ENCODE measurements around the gene RPL31. TPM values are rescaled to one million over a fixed set of nuclear protein-coding genes. Genes with fewer than 3 reads are reported as not detected.

RPL31 gene
- polyA plus RNA-seq, 1 of the 3 experiments (the other 2 are of a cell fraction), result 4,488 TPM

DNA sequence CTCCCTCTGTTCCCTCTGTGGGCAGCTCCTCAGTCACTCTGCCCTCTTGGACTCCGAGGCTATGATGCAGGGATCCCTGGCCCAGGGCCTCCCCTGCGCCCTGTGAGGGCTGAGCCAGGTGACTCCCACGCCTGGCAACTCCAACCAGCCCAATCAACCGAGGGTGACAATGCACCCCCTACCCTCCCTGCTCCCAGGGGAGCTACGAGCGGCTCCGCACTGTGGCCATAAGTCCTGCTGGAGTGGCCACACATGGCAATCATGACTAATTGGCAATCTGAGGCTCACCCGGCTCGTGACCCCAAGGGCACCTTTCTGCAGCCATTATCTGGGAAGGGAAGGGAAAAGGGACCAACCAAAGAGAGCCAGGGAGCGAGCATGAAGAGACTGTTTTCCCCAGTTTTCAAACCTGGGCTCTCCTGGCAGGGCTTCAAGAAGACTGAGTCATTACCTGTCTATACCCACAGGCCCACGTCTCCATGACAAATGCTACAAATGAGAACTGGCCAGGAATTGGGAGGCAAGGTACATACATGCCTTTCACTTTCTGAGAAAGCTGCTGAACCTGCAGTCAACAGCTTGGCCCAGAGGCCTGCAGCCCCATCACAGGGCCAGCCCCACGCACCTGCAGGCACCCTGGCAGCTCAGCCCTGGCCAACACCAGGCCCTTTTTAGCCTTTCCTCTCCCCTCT lies 45.1 kb downstream of the RPL31 start:
- H3K4me2 ChIP-seq, result no peak overlapping the region
- 84% methylated on average over 10 of the region's 12 CpGs for WGBS (ENCODE audit: low lambda C conversion rate)
- POLR2A ChIA-PET, result no interaction called here

DNA sequence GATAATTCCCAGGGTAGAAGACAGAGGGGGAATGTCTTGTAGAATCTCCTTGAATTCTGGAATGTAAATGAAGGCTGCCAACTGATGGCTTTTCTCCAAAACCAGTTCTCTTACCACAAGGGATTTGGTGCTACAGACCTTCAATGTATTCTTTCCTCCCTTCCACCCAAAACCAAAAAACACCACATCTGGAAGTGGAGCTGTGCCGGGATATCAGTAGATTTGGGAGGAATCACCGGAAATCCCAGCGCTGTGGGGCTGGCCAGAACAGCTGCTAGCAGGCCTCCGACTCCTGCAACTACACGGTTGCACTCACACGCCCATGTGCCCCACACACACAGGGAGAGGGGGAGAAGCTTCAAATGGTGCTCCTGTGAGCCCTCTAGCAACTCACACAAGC lies 45.7 kb downstream of the RPL31 start:
- no peak overlapping the region for H3K4me3 ChIP-seq (ENCODE audit: low read depth in 2 of 2, low read length in 1 of 2)
- H3K9me2 ChIP-seq, result no peaks in the 10 kb centered on the region
- H3K36me3 ChIP-seq (replicated peaks in 1 of 2; ENCODE audit: control insufficient read depth in 1 of 2, insufficient read depth in 2 of 2, low read length in 1 of 2), result no peaks in the 10 kb centered on the region
- H3K4me2 ChIP-seq, result no peak overlapping the region
- DNase-seq, result no peak
- H3F3A ChIP-seq (replicated peaks; ENCODE audit: insufficient read depth), result no peaks in the 10 kb centered on the region
- no peak overlapping the region for H2AFZ ChIP-seq (ENCODE audit: low read depth)
- no peaks in the 10 kb centered on the region for H4K20me1 ChIP-seq (ENCODE audit: insufficient read depth)
- WGBS (ENCODE audit: low lambda C conversion rate), result 94% methylated on average over 6 of the region's 6 CpGs
- H3K4me1 ChIP-seq (ENCODE audit: control insufficient read depth in 1 of 2, insufficient read depth in 2 of 2, low read depth in 1 of 2, low read length in 1 of 2), result peaks cover 0 to 7% of the 10 kb centered on the region in 2 experiments; a peak in 1 of 4 replicates
- CTCF ChIA-PET, result interaction anchor here (1.3 to 3.8 kb wide), 2 partner anchors 11 to 73 kb away, joined by 3 to 25 read pairs; no protein-coding TSS in a partner anchor
- TF ChIP-seq EP300 (IDR thresholded peaks at IDR 0.05; ENCODE audit: borderline replicate concordance in 1 of 2, low read depth in 1 of 2, low read length in 1 of 2) (no peak), FOXJ3 (CRISPR knock-in tag; IDR thresholded peaks at IDR 0.05) (no peak), POLR2AphosphoS5 (IDR thresholded peaks at IDR 0.05; ENCODE audit: low read depth, low read length) (no peak), MXI1 (IDR thresholded peaks at IDR 0.05; ENCODE audit: low read depth, low read length) (no peak), MEF2A (IDR thresholded peaks at IDR 0.05; ENCODE audit: borderline replicate concordance, low read depth) (no peak), NFIC (IDR thresholded peaks at IDR 0.05; ENCODE audit: borderline replicate concordance) (no peak), FOXM1 (IDR thresholded peaks at IDR 0.05; ENCODE audit: low read depth) (no peak), TAF1 (IDR thresholded peaks at IDR 0.05; ENCODE audit: borderline replicate concordance, low read depth, low read length) (no peak), NRF1 (IDR thresholded peaks at IDR 0.05; ENCODE audit: low read depth, low read length) (no peak), EZH2phosphoT487 (IDR thresholded peaks at IDR 0.05; ENCODE audit: borderline replicate concordance, low read depth) (no peak), SMC3 (IDR thresholded peaks at IDR 0.05; ENCODE audit: low read depth, low read length) (no peak), RAD21 (IDR thresholded peaks at IDR 0.05; ENCODE audit: low read length) (no peak), RXRA (IDR thresholded peaks at IDR 0.05; ENCODE audit: borderline replicate concordance, low read depth) (no peak), GABPA (IDR thresholded peaks at IDR 0.05; ENCODE audit: low read depth) (no peak)
- TF ChIP-seq, protein P1, sequence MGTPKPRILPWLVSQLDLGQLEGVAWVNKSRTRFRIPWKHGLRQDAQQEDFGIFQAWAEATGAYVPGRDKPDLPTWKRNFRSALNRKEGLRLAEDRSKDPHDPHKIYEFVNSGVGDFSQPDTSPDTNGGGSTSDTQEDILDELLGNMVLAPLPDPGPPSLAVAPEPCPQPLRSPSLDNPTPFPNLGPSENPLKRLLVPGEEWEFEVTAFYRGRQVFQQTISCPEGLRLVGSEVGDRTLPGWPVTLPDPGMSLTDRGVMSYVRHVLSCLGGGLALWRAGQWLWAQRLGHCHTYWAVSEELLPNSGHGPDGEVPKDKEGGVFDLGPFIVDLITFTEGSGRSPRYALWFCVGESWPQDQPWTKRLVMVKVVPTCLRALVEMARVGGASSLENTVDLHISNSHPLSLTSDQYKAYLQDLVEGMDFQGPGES (IDR thresholded peaks at IDR 0.05; ENCODE audit: low read depth, low read length), result no peak
- TF ChIP-seq, protein P2, sequence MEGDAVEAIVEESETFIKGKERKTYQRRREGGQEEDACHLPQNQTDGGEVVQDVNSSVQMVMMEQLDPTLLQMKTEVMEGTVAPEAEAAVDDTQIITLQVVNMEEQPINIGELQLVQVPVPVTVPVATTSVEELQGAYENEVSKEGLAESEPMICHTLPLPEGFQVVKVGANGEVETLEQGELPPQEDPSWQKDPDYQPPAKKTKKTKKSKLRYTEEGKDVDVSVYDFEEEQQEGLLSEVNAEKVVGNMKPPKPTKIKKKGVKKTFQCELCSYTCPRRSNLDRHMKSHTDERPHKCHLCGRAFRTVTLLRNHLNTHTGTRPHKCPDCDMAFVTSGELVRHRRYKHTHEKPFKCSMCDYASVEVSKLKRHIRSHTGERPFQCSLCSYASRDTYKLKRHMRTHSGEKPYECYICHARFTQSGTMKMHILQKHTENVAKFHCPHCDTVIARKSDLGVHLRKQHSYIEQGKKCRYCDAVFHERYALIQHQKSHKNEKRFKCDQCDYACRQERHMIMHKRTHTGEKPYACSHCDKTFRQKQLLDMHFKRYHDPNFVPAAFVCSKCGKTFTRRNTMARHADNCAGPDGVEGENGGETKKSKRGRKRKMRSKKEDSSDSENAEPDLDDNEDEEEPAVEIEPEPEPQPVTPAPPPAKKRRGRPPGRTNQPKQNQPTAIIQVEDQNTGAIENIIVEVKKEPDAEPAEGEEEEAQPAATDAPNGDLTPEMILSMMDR (IDR thresholded peaks at IDR 0.05), result no peak
- TF ChIP-seq, protein P3, sequence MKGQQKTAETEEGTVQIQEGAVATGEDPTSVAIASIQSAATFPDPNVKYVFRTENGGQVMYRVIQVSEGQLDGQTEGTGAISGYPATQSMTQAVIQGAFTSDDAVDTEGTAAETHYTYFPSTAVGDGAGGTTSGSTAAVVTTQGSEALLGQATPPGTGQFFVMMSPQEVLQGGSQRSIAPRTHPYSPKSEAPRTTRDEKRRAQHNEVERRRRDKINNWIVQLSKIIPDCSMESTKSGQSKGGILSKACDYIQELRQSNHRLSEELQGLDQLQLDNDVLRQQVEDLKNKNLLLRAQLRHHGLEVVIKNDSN (IDR thresholded peaks at IDR 0.05; ENCODE audit: borderline replicate concordance, low read depth), result no peak
- TF ChIP-seq, protein P4, sequence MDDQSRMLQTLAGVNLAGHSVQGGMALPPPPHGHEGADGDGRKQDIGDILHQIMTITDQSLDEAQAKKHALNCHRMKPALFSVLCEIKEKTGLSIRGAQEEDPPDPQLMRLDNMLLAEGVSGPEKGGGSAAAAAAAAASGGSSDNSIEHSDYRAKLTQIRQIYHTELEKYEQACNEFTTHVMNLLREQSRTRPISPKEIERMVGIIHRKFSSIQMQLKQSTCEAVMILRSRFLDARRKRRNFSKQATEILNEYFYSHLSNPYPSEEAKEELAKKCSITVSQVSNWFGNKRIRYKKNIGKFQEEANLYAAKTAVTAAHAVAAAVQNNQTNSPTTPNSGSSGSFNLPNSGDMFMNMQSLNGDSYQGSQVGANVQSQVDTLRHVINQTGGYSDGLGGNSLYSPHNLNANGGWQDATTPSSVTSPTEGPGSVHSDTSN (IDR thresholded peaks at IDR 0.05), result no peak
- no peak overlapping the region for H3K9ac ChIP-seq
- no peaks in the 10 kb centered on the region for H3K79me2 ChIP-seq (ENCODE audit: insufficient read depth)
- H3K27me3 ChIP-seq (ENCODE audit: insufficient read depth), result no peaks in the 10 kb centered on the region
- POLR2A ChIA-PET, result no interaction called here
- no peaks in the 10 kb centered on the region for H3K9me3 ChIP-seq
- no peak overlapping the region for H3K27ac ChIP-seq (ENCODE audit: low read depth in 2 of 2, low read length in 1 of 2)

More for the DNA sequence above, 45.1 kb downstream of the RPL31 start:
- TF ChIP-seq EP300 (IDR thresholded peaks at IDR 0.05; ENCODE audit: borderline replicate concordance in 1 of 2, low read depth in 1 of 2, low read length in 1 of 2) (no peak), RCOR1 (IDR thresholded peaks at IDR 0.05; ENCODE audit: low read length) (no peak), NFIC (IDR thresholded peaks at IDR 0.05; ENCODE audit: borderline replicate concordance) (no peak), FOSL2 (IDR thresholded peaks at IDR 0.05; ENCODE audit: borderline replicate concordance, low read depth) (0 out of 2 replicates have a peak, but pooled peaks have one; percentile 3), MXI1 (IDR thresholded peaks at IDR 0.05; ENCODE audit: low read depth, low read length) (no peak)
- DNase-seq, result no peak
- Histone ChIP-seq H3K36me3 (replicated peaks in 1 of 2; ENCODE audit: control insufficient read depth in 1 of 2, insufficient read depth in 2 of 2, low read length in 1 of 2) (no peaks in the 10 kb centered on the region), H3K27me3 (ENCODE audit: insufficient read depth) (no peaks in the 10 kb centered on the region), H3K27ac (ENCODE audit: low read depth in 2 of 2, low read length in 1 of 2) (no peak overlapping the region), H3K79me2 (ENCODE audit: insufficient read depth) (no peaks in the 10 kb centered on the region), H3K4me3 (ENCODE audit: low read depth in 2 of 2, low read length in 1 of 2) (no peak overlapping the region), H3K4me1 (ENCODE audit: control insufficient read depth in 1 of 2, insufficient read depth in 2 of 2, low read depth in 1 of 2, low read length in 1 of 2) (peaks cover 0 to 9% of the 10 kb centered on the region in 2 experiments; a peak in 1 of 4 replicates), H3K9me2 (no peaks in the 10 kb centered on the region), H3K9ac (no peak overlapping the region), H2AFZ (ENCODE audit: low read depth) (no peak overlapping the region), H3K9me3 (no peaks in the 10 kb centered on the region), H4K20me1 (ENCODE audit: insufficient read depth) (no peaks in the 10 kb centered on the region), H3F3A (replicated peaks; ENCODE audit: insufficient read depth) (no peaks in the 10 kb centered on the region)
- CTCF ChIA-PET, result interaction anchor here (1.3 to 3.8 kb wide), 2 partner anchors 11 to 73 kb away, joined by 3 to 25 read pairs; no protein-coding TSS in a partner anchor

Measured in SK-N-SH (cell line).